Activated CD8-positive, alpha-beta memory T cell treated with anti-CD3 and anti-CD28 coated beads, Interleukin-2, amount 50 U/mL, for 24 hours (primary cell): ENCODE measurements around the gene SSBP4.

Experiments used
- DNase-seq: peaks from one replicate; pipeline ENCODE4 v3.0.0-alpha.2; 2020; ENCODE audit errors: extremely low read depth

Gene SSBP4

DNA sequence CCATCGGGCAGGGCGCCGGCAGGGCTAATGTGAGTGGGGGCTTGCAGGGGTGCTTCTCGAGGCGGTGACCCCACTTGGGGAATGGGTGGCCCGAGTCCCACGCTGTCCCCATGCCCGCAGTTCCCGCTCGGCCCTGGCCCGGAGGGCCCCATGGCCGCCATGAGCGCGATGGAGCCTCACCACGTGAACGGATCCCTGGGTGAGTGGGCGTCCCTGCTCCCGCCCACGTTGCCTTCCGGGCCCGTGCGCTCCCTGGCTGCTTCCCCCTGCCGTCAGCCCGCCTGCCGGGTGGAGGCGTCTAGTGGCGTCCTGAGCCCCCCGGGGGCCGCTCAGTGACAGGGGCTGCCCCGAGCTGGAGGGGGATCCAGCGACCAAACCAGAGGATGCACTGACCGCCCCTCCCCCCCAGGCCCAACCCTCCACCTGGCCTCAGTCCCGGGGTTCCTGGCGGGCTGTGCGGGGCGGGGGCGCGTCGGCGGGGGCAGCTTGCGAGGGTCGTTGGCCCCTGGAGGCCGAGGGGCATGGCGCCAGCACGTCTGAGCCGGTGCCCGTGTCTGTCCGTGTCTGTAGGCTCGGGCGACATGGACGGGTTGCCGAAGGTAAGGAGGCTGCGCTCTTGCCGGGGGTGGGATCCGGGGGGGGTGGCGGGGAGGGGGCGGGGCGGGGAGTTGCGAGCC, 14.0 kb downstream of the SSBP4 start:
- DNase-seq = no peak

DNA sequence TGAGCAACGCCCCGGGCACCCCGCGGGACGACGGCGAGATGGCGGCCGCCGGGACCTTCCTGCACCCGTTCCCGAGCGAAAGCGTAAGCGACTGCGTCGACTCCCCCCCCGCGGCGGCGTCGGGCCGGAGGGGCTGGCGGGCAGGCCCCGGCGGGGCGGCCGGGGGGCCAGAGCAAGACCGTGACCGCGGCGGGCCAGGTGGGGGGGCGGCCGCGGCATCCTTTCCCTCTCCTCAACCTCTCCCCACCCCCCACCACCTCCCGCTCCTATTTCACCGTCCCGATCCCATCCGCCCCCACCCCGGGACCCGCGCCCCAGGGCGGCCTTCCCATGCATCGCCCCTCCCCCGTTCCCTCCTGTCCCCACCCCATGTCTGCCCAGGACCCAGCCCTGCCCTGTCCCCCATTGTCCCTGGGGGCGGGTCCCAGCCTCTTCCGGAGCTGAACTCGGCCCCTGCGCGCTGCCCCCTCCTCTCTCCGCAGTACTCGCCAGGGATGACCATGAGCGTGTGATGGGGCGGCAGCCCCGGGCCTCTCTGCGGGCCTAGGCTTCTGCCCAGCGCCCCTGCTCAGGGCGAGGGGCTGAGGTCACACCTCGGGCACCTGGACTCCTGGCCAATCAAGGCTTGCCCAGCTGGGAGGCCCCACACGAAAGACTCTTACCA, 14.7 kb downstream of the SSBP4 start:
- DNase-seq = no peak

DNA sequence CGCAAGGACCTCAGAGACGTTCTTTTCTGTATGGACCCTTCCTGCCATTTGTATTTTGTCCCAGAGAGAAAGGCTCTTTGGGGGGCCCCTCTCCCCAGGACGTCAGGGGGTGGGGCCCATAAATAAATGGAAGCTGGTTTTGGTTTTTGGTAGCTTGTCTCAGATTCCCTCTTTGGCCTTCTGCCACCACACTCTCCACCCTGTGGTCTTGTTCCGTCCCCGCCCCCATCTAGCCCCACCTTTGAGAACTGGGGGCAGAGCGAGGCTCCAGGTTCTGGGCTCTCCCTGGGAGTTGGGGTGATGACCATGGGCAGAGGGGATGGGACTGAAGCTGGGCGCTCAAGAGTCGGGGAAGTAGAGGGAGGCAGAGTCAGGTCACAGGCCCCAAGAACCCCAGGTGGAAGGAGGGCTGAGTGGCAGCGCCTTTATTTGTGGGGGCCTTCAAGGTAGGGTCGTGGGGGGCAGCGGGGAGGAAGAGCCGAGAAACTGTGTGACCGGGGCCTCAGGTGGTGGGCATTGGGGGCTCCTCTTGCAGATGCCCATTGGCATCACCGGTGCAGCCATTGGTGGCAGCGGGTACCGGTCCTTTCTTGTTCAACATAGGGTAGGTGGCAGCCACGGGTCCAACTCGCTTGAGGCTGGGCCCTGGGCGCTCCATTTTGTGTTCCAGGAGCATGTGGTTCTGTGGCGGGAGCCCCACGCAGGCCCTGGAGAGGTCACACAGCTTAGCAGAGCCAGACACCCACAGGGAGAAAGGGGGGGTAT, 15.4 kb downstream of the SSBP4 start:
- DNase-seq = no peak

DNA sequence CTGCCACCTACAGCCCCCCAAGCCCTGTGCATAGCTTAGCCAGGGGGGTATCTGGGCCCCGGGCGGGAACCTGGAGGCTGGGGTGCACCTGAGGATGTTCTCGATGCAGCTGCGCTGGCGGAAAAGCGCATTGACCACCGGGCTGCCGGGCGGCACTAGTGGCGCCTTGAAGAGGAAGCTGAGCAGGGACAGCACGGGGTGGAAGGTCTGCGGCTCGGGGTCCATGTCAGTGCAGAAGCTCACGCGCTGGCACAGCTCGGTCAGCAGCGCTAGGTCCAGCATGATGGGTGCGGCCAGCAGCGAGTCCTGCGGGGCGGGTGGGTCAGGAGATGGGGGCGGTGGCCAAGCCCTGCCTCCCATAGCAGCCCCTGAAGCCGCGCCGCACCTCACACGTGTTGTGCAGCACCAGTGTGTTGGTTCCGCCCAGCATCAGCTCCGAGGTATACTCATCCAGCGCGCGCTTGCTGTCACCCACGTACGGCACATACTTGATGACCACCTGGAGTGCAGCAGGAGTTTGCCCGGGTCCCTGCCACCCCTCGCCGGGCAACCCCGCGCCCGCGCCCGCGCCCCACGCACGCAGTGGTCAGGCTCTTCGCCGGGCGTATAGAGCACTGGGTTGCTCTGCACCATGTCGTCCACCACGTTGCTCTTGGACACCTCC, 16.1 kb downstream of the SSBP4 start:
- DNase-seq = no peak

DNA sequence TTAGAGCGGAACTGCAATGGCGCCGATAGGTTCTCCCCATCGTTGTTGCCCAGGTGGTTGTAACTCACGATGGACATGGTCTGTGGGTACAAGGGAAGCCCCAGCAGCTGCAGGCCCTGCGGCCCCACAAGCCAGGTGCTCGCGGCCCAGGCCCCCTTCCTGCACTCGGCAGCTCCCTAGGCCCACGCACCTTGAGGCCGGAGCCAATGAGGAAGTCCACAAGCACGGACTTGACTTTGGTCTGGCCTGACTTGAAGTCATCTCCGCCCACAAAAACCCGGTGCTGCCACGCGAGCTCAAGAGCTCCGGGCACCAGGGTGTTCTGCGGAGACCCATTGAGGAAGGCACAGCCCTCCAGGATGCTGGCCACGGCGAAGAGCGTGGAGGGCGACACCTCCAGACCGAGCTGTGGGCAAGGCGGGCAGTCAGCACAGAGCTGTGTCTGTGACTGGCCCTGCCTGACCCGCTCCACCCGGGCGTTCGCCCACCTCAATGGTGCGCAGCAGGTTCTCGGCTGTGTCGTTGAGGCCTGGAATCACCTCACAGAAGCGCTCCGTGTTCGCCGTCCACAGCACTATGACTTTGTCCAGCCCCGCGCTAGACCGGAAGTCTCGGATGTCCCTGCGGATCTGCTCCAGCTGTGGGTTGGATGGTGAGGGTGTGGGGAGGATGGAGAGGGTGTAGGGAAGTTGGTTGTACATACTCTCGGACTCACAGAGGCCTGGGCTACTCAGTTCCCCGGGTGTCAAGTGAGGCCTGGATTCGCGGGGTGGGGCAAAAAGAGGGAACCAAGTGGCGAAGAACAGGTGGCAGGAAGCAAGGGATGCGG, 16.9 kb downstream of the SSBP4 start:
- no peak for DNase-seq

DNA sequence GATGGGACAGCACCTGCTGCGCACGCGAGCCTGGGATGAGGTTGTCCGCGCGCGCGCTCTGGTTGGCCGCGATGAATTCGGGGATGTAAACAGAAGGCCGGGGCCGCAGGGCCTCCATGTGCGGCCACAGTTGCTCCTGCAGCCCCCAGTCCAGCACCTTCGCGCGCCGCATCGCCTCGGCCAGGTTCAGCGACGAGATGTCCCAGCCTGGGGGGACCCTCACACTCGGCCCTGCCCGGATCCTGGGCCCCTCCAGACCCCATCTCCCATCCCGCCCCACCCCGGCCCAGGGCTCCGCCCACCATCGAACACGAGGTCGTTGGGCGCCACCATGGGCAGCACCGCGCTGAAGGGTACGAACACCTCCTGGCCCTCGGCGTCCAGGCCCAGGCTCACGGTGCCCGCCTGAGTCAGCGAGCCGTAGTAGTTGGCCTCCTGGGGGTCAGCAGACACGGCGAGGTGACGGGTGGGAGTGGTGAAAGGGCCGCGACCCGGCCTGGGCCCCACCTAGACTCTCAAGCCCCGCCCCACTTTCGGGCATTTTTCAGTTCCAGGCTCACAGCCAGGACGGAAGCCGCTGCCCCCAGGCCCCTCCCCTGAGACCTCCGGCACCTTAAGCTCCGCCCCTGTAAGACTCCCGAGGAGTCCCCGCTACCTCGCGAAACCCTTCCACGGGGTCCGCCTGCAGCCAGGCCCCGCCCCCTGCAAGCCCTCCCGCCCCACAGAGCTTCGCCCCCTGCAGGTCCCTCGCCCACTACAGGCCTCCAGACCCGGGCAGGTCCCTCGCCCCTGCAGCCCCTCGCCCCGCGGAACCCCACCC, 17.7 kb downstream of the SSBP4 start:
- DNase-seq = peak; percentile 53

DNA sequence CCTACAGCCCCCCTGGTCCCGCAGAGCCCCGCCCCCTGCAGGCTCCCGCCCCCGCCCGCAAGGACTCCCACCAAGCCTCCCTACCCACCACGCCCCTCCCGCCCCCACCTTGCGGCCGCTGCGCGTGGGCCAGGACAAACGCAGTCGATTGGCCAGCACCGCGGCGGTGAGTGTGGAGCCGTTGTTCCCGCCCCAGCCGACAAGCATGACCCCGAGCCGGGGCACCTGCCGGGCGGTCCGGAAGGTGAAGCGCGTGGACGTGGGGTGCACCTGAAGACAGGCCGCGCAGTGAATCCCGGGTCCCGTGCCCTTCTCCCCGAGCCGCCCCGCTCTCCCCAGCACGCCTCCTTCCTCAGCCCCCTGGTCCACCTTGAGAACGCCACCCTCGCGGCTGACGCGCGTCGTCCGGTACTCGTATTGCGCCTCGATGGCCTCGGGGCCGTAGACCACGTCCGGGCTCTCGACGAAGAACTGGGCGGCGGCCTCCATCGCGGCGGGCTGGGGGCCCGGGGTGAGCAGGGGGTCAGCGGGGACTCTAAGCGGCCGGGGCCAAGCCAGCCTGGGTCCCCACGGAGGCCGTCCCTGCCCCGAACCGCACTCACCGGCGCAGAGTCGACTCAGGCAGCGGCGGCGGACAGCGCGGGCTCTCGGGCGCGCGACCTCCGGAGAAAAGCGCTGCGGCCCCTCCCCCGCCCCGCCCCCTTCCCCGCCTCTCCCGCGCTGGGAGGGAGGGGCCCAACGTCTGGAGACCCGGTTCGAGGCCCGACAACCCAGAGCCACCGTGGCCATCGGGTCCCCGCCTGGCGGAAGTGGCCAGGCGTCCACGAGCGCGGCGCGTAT, 18.5 kb downstream of the SSBP4 start, which contains the start of gene ISYNA1:
Gene ISYNA1 (minus strand): TSS at position 643 of the 840 bp plus-strand sequence. CDS start 154 bp downstream, at position 489.
- no peak for DNase-seq

DNA sequence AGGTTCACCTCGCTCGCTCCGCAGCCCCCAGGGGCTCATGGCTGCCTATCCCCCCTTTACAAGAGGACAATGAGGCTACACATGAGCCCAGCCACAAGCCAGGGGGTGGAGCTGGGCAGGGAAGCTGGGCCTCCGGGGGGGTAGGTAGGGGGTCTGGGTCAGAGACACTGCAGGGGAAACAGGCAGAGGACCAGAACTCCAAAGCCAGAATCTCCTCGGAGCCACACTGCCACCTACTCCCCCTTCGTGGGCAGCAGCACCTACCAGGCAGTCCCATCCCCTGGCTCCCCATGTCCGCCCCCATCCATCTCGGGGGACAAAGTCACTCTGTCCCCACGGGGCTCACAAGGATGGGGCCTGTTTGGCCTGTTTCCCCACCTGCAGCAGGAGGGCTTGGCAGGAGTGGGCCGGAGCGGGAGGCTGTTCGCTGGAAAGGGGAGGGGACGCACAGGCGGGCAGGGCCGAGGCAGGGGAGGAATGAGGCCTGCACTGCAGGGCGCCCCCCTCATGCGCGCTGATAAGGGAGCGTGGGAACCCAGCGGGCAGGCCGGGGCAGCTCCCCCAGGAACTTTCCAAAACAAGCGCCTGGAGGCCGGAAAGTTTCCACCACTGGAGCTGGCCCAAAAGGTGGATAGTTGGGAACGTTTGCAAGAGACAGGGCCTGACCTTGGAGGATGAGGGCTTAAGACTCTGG, 19.3 kb downstream of the SSBP4 start:
- DNase-seq = no peak

DNA sequence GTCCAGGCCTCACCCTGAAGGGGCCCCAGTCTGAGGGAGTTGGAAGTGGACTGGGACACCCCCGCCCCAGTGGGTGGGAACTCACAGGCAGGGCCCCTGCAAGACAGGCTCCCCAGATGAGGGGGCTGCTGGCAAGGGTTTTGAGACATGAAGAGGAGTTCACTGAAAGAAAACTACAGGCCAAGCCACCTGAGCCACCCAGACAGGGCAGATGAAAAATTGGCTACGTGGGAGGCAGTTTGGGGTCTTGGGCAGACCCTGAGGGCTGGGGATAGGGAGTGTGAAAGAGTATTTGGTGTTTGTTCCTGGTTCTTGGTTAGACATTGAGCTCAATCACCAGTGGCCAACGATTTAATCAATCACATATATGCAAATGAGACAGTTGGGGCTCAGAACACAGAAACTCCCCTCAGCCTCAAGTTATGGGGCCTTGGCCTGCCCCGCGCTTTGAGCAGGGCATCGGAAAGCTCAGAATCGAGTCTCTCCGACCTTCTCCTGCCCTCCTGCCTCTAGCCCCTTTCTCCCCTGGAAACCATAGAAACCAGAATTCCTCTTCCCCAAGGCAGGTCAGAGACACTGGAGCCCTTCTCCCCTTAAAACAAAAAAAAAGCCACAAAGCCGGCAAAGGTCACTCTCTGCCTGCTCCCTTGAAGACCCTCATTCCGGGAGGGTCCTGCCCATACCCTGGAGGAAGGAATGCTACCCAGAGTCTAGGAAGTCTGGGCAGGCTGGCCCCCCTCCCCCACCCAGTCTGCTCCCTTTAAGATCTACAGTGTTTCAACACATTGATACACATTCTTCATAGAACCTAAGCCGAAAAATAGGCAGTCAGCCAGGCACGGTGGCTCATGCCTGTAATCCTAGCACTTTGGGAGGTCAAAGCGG, 20.1 kb downstream of the SSBP4 start:
- DNase-seq = no peak

DNA sequence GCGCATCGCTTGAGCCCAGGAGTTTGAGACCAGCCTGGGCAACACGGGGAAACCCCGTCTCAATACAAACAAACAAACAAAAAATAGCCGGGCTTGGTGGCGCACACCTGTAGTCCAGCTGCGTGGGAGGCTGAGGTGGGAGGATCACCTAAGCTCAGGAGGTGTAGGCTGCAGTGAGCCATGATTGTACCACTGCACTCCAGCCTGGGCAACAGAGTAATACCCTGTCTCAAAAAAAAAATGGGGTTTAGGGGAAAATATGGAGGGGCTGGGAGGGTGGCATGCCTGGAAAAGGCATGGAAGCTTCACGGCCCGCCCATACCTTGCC, 20.7 kb downstream of the SSBP4 start:
- no peak for DNase-seq

DNA sequence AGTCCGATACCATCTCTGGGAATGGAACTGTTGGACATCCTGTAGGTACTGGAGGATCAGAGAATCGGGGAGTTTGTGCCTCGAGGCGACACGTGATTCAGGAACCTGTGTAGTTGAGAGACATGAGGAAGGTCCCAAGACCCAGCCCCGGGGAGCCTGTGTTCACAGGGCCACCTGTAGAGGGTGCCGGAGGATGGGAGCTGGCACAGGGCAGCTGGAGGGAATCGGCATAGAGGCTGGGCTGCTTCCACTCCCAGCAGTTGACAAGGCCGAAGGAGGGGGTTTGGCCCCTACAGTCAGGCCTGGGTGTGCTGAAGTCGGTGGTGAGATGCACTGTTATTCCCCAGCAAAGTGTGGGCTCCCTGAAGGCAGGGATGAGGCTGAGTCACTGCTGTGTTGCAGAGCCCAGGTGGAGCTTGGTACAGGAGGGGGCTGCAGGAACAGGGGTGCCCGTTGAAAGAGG, 21.2 kb downstream of the SSBP4 start:
- DNase-seq = no peak

DNA sequence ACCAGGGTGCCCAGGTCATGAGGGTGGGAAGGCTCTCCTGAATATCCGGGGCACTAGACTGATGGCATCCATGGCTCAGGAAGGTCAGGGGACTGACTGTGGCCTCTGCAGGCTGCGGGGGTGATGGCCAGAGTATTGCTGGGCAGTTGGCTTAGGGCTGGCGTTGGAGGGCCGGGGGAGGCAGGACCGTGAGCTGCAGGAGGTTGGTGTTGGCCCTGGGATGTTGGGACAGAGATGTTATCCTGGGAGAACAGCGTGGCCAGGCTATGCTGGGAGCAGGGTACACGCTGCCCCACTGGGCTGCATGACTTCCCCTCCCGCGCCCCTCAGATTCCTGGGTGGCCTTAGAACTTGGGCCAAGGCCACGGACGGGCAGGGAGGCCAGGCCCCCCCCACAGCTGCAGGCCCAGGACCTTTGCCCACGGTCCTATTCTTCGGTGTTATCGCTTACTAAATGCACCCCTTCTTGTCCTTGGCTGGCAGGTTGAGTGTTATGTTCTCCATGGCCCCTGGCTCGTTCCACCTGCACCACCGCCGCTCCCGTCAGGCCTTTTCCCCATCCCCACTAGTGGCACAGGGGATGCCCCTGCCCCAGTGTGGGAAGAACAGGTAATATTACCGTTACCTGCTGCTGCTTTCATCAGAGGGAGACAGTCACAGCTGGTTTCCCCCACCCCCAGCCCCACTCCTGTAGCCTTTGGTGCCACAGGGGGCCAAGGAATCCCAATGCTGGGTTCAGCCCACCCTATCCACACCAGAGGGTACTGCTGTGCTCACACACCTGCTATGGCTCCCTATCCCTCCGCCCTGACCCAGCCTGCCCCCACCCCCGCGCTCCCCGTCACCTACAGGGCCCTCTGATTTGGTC, 22.0 kb downstream of the SSBP4 start:
- no peak for DNase-seq

DNA sequence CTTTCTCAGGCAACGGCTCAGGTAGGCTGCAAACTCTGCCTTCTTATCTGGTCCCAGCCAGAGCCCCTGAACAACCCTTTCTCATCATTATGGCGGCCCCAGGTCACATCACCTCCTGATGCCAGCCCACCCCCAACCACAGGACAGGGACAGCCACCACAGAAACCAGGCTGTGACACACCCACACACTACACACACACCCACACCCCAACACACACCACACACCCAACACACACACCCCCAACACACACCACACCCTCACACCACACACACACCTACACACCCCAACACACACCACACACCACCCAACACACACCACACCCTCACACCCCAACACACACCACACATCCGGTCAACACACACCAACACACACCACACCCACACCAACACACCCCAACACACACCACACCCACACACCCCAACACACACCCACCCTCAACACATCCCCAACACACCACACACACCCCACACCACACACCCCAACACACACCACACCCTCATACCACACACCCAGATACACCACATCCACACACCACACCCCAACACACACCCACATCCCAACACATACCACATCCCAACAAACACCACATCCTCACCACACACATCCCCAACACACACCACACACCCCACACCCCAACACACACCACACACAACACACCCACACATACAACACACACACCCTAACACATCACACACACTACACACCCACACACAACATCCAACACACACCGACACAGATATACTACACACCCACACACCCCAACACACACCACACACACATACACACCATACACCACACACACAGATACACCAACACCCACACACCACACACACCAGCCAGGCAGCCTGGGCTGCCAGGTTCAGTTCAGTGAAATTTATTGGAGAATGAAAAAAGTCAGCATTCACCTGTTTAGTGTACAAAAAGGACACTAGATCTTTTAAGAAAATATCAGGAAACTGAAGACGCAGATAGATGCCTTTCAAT, 22.9 kb downstream of the SSBP4 start:
- no peak for DNase-seq

DNA sequence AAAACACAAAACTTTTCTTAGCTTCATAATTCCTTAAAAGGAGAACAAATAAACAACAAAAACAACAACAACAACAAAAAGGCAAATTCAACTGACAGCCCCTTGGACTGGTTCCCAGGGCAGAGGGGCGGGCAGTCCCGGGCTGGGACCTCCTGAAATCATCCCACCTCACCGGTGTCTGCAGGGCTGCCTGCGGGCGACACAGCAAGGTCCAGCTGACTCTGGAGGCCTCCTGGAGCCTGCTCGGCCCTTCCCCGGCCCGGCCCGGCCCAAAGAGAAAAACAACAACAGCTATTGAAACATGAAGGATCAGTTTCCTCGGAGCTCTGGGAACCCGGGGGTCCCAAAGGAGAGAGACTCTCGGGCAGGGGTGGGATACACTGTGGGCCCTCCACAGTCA, 23.7 kb downstream of the SSBP4 start:
- DNase-seq = no peak

DNA sequence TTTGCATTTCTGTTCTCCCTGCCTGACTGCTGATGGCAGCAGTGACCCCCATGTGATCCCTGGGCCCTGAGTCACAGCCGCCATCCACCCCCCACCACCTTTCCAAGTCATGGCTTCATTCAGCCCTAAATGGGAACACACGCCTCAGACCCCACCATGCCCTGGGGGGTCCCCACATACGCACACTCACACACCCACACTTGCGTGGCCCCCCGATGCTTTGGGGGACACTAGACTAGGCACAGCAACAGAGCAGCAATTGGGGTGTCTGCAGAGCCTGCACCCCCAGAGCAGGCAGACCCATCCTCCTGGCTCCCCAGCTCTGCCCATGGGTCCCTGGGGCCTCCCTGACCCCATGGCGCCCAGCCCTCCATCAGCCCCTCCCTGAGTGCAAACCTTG, 24.2 kb downstream of the SSBP4 start:
- no peak for DNase-seq

DNA sequence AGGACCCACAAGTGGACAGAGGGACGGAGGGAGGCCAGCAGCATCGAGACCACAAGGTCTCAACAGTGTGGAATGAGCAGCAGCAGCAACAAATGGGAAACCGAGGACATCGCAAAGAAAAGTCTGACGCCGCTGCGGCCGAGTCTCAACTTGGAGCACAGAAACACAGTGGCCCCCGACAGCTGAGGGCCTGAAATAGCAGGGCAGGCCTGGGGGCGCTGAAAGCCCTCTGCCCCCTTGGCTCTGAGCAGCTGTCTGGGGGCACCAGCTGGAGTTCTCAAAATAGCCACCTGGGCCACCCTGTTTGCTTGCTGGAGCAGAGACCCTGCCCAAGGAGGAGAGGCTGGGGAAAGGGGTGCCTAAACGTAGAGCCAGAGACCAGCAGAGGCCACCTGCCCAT, 24.6 kb downstream of the SSBP4 start:
- no peak for DNase-seq
